SK-N-SH treated with all-trans-retinoic acid at 6 μM for 48 hours (cell line): ENCODE measurements around the gene MAX.

ENCODE experiments used
- ATAC-seq: fragments of 200-7000 bp; cut with Tn5 transposase; 3 replicates; pipeline ENCODE4 v1.9.1; 2020; ENCODE audit warnings: mild to moderate bottlenecking, moderate library complexity
- ARNTL ChIP-seq: fragments of 450-650 bp; formaldehyde crosslinking; IDR thresholded peaks from 2 replicates; pipeline ENCODE4 v1.5.0; 2020; ENCODE audit warnings: low read depth, mild to moderate bottlenecking, moderate library complexity, borderline replicate concordance
- BACH2 ChIP-seq: fragments of 250-450 bp; sonication (Bioruptor Pico); IDR thresholded peaks from 2 replicates; pipeline ENCODE4 v1.9.0; 2021; ENCODE audit warnings: mild to moderate bottlenecking, borderline replicate concordance
- CSDC2 ChIP-seq: fragments of 250-450 bp; sonication (Bioruptor Pico); IDR thresholded peaks from 2 replicates; pipeline ENCODE4 v1.5.0; 2020; ENCODE audit warnings: mild to moderate bottlenecking, moderate library complexity
- CSRNP3 ChIP-seq: fragments of 250-450 bp; sonication (Bioruptor Pico); IDR thresholded peaks from 2 replicates; pipeline ENCODE4 v1.5.1; 2021; ENCODE audit warnings: mild to moderate bottlenecking, moderate library complexity
- ESRRG ChIP-seq: fragments of 250-450 bp; sonication (Bioruptor Pico); IDR thresholded peaks from 2 replicates; pipeline ENCODE4 v1.6.1; 2021; ENCODE audit warnings: mild to moderate bottlenecking
- GLIS3 ChIP-seq: fragments of 250-450 bp; sonication (Bioruptor Pico); IDR thresholded peaks from 2 replicates; pipeline ENCODE4 v1.5.0; 2020; ENCODE audit warnings: mild to moderate bottlenecking, moderate library complexity
- RARB ChIP-seq: fragments of 250-450 bp; sonication (Bioruptor Pico); IDR thresholded peaks from 2 replicates; pipeline ENCODE4 v1.8.0; 2021; ENCODE audit warnings: mild to moderate bottlenecking, moderate library complexity
- TCF4 ChIP-seq: fragments of 250-450 bp; sonication (Bioruptor Pico); IDR thresholded peaks from 2 replicates; pipeline ENCODE4 v1.8.0; 2021; ENCODE audit warnings: mild to moderate bottlenecking, moderate library complexity, borderline replicate concordance
- TSHZ2 ChIP-seq: fragments of 250-450 bp; sonication (Bioruptor Pico); IDR thresholded peaks from 2 replicates; pipeline ENCODE4 v1.5.0; 2020; ENCODE audit warnings: mild to moderate bottlenecking, moderate library complexity
- ZC3H10 ChIP-seq: fragments of 250-450 bp; sonication (Bioruptor Pico); IDR thresholded peaks from 2 replicates; pipeline ENCODE4 v1.5.1; 2021; ENCODE audit warnings: mild to moderate bottlenecking, moderate library complexity
- ZFP3 ChIP-seq: fragments of 250-450 bp; sonication (Bioruptor Pico); IDR thresholded peaks from 2 replicates; pipeline ENCODE4 v1.5.0; 2020; ENCODE audit warnings: mild to moderate bottlenecking, moderate library complexity
- ZFP30 ChIP-seq: fragments of 450-650 bp; formaldehyde crosslinking; IDR thresholded peaks from 2 replicates; pipeline ENCODE4 v1.5.0; 2022; ENCODE audit warnings: mild to moderate bottlenecking, moderate library complexity
- ZNF565 ChIP-seq: fragments of 450-650 bp; formaldehyde crosslinking; conservative IDR thresholded peaks from 2 replicates; pipeline ENCODE4 v1.5.0; 2020; ENCODE audit warnings: low read depth, mild to moderate bottlenecking, moderate library complexity
- ZNF70 ChIP-seq: fragments of 450-650 bp; formaldehyde crosslinking; IDR thresholded peaks from 2 replicates; pipeline ENCODE4 v1.5.0; 2020; ENCODE audit warnings: mild to moderate bottlenecking, moderate library complexity
- TF ChIP-seq, protein P1 (sequence below): fragments of 250-450 bp; sonication (Bioruptor Pico); IDR thresholded peaks from 2 replicates; pipeline ENCODE4 v1.8.0; 2020; ENCODE audit warnings: mild to moderate bottlenecking, moderate library complexity, borderline replicate concordance
- TF ChIP-seq, protein P2 (sequence below): fragments of 250-450 bp; sonication (Bioruptor Pico); IDR thresholded peaks from 2 replicates; pipeline ENCODE4 v1.5.1; 2020; ENCODE audit warnings: low read depth, mild to moderate bottlenecking, moderate library complexity

The MAX gene

GRCh38 chr14:65142914-65143625 lies 40.8 kb upstream of the MAX start:
- no peak for ATAC-seq
- TF ChIP-seq CSDC2 (CRISPR knock-in tag), result no peak
- TF ChIP-seq GLIS3, result no peak
- TF ChIP-seq, protein P1, sequence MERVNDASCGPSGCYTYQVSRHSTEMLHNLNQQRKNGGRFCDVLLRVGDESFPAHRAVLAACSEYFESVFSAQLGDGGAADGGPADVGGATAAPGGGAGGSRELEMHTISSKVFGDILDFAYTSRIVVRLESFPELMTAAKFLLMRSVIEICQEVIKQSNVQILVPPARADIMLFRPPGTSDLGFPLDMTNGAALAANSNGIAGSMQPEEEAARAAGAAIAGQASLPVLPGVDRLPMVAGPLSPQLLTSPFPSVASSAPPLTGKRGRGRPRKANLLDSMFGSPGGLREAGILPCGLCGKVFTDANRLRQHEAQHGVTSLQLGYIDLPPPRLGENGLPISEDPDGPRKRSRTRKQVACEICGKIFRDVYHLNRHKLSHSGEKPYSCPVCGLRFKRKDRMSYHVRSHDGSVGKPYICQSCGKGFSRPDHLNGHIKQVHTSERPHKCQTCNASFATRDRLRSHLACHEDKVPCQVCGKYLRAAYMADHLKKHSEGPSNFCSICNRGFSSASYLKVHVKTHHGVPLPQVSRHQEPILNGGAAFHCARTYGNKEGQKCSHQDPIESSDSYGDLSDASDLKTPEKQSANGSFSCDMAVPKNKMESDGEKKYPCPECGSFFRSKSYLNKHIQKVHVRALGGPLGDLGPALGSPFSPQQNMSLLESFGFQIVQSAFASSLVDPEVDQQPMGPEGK (CRISPR knock-in tag), result no peak
- no peak for TF ChIP-seq ARNTL (CRISPR knock-in tag)
- TF ChIP-seq CSRNP3 (CRISPR knock-in tag), result no peak
- no peak for TF ChIP-seq ZFP30 (CRISPR knock-in tag)
- TF ChIP-seq ZFP3 (CRISPR knock-in tag), result no peak

DNA sequence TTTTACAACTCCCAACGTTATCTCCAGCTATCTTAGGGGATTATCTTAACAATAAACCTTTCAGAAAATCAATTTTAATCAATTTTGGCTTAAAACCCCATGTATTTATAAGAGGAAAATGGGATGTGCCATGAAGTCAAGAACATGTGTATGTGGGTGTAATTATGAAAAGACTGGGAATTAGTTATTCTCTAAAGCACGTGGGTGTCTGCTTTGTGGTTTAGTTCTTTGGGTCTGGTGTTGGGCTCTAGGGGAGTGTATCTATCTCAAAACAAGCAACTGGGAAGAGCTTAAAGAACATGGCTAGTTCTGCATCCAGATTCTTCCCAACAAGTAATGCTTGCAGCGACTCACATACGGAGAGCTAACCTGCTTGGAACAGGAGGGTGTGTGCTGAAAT lies 40.1 kb upstream of the MAX start:
- TF ChIP-seq, protein P2, sequence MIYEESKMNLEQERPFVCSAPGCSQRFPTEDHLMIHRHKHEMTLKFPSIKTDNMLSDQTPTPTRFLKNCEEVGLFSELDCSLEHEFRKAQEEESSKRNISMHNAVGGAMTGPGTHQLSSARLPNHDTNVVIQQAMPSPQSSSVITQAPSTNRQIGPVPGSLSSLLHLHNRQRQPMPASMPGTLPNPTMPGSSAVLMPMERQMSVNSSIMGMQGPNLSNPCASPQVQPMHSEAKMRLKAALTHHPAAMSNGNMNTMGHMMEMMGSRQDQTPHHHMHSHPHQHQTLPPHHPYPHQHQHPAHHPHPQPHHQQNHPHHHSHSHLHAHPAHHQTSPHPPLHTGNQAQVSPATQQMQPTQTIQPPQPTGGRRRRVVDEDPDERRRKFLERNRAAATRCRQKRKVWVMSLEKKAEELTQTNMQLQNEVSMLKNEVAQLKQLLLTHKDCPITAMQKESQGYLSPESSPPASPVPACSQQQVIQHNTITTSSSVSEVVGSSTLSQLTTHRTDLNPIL (CRISPR knock-in tag), result no peak
- TF ChIP-seq, all 23 proteins: peak for 0
- no peak for ATAC-seq

DNA sequence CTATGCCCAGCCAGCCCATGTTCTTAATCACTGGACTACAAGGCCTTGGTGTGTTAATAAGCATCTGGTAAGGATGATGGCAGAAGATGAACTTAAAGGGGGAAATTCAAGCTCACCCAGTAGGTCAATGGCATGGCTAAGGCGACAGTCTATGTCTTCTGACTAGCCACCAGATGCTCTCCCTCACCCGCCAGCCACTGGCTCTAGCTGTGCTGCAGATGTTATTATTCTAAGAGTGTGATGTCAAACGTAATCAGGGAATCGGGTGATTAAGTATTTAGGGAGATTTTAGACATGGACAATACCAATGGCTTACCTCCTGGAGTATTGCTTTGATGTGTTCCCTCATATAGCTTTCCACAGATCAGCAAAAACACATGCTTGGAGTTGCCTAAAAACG lies 39.2 kb upstream of the MAX start:
- no peak for ATAC-seq
- no peak for TF ChIP-seq BACH2 (CRISPR knock-in tag)

GRCh38 chr14:65137648-65138307 lies 35.5 kb upstream of the MAX start:
- no peak for TF ChIP-seq ZNF70 (CRISPR knock-in tag)
- no peak for TF ChIP-seq CSDC2 (CRISPR knock-in tag)
- no peak for TF ChIP-seq ARNTL (CRISPR knock-in tag)
- no peak for TF ChIP-seq TCF4 (CRISPR knock-in tag)
- no peak for ATAC-seq

DNA sequence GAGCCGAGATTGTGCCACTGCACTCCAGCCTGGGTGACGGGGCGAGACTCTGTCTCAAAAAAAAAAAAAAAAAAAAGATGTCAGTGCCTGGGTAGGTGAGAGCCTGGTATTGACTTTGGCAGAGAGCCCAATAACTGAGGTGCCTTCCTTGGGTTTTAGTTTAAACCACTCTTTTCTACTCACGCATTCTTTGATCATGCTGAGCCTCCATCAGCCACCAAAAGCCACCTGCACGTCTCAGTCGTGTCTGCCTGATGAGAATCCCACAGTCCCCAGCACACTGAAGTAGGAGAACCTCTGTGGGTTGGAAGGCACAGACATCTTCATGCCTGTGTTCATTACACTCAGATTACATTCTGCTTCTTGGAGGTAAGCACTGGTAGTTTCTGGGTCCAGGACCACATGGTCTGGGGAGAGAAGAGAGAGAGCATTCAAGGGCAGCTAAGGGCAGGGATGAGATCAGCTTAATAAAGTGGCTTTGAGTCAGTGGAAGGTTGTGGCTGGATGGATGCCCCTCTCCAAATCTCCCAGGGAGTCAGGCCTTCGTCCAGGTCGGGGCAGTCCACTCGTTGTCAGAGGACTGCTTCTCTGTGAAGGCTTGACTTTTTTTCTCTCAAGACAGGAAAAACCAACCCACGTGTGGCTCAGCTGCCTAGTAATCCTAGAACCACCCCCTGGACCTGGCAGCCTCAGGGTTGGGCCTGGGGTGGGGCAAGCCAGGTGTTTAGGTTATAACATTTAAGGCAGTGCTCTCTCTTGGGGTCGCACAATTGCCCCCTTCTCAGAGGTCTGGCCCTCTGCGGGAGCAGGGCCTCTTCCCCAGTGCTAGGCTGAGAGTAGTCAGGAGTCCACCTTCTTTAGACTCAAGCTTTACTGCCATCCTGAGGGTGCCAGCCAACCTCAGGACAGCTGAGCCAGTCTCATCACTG lies 32.6 kb upstream of the MAX start:
- ATAC-seq, result no peak
- no peak for TF ChIP-seq TSHZ2 (CRISPR knock-in tag)
- TF ChIP-seq RARB (CRISPR knock-in tag), result no peak
- TF ChIP-seq ZFP3 (CRISPR knock-in tag), result no peak
- TF ChIP-seq ESRRG, result no peak
- TF ChIP-seq ZNF70 (CRISPR knock-in tag), result no peak
- TF ChIP-seq ZNF565, result no peak
- no peak for TF ChIP-seq GLIS3
- no peak for TF ChIP-seq ZC3H10 (CRISPR knock-in tag)
- TF ChIP-seq, protein P1 (CRISPR knock-in tag), result no peak
- TF ChIP-seq, all 23 proteins: peak for 0
